ENCODE data around the gene SUPT20HL2. TPM values are rescaled to one million over a fixed set of nuclear protein-coding genes. Genes with fewer than 3 reads are reported as not detected.

Gene SUPT20HL2
- total and polyA plus RNA-seq, 2 donors (not counting 3 experiments of a cell fraction or from before 2014, with no cell fraction given) = not detected

- intact Hi-C loops (cut with micrococcal nuclease) (no loop called here), dilution Hi-C loops (cut with MboI; ENCODE audit: extremely low pct_ligation_motif_present, low sequenced_read_pairs) (no loop called here)
- Histone ChIP-seq H3K27ac (ENCODE audit: insufficient read depth, low read depth, low read length) (no peak overlapping the region), H3K36me3 (ENCODE audit: control insufficient read depth in 2 of 2, extremely low read depth in 1 of 2, insufficient read depth in 2 of 2, low read length in 2 of 2) (no peaks in the 10 kb centered on the region), H3K4me2 (ENCODE audit: insufficient read depth, low read length) (no peak overlapping the region), H3K27me3 (ENCODE audit: control insufficient read depth in 2 of 2, insufficient read depth in 2 of 2, low read length in 2 of 2) (peaks cover 0 to 2% of the 10 kb centered on the region in 2 experiments), H4K20me1 (replicated peaks; ENCODE audit: control insufficient read depth, extremely low read depth, insufficient read depth, low read length) (no peaks in the 10 kb centered on the region), H3K9me1 (replicated peaks; ENCODE audit: control insufficient read depth, extremely low read depth, insufficient read depth, low read length) (no peaks in the 10 kb centered on the region), H2AFZ (ENCODE audit: low read depth, low read length) (no peak overlapping the region), H3K4me1 (ENCODE audit: control insufficient read depth, extremely low read depth, insufficient read depth, low read length) (no peaks in the 10 kb centered on the region), H3K79me2 (ENCODE audit: control insufficient read depth, insufficient read depth, low read length) (no peaks in the 10 kb centered on the region), H3K9me3 (replicated peaks; ENCODE audit: control insufficient read depth, insufficient read depth, low read length) (no peaks in the 10 kb centered on the region), H3K4me3 (replicated peaks in 1 of 3; ENCODE audit: insufficient read depth in 1 of 3, low read depth in 1 of 3, low read length in 3 of 3) (no peak overlapping the region), H3K9ac (replicated peaks; ENCODE audit: extremely low read depth, insufficient read depth, low read length) (no peak overlapping the region)
- DNase-seq (ENCODE audit: low read depth, low spot score) (no peak), FAIRE-seq (no peak)
- ChIA-PET POLR2A (no interaction called here), CTCF (no interaction called here)
- no peak for TF ChIP-seq JUN (IDR thresholded peaks at IDR 0.05; ENCODE audit: borderline replicate concordance, insufficient read depth, insufficient read length, low read depth)
- no peak for TF ChIP-seq GATA2 (IDR thresholded peaks at IDR 0.05; ENCODE audit: insufficient read depth, insufficient read length, low read depth, low read length)
- no peak for TF ChIP-seq POLR2AphosphoS5 (IDR thresholded peaks at IDR 0.05; ENCODE audit: insufficient read depth, low read depth, low read length)
- TF ChIP-seq MYC (IDR thresholded peaks at IDR 0.05; ENCODE audit: low read depth, low read length) = no peak
- TF ChIP-seq EZH2 (IDR thresholded peaks at IDR 0.05; ENCODE audit: borderline replicate concordance, low read depth, low read length, severe bottlenecking) = no peak
- no peak for TF ChIP-seq CTCF (IDR thresholded peaks at IDR 0.05; ENCODE audit: extremely low read depth in 1 of 2, insufficient read depth in 1 of 2, low read depth in 1 of 2, low read length in 2 of 2)
- no peak for TF ChIP-seq MAX (IDR thresholded peaks at IDR 0.05; ENCODE audit: insufficient read depth, insufficient read length)
- TF ChIP-seq FOS (IDR thresholded peaks at IDR 0.05; ENCODE audit: borderline replicate concordance, insufficient read depth, low read length) = no peak
- no peak for TF ChIP-seq POLR2A (IDR thresholded peaks at IDR 0.05; ENCODE audit: low read depth, low read length)
- no TSS peak for BruUV-seq (replicated peaks)
Measured at GRCh38 chrX:24283127-24283794, 30.6 kb downstream of the SUPT20HL2 start.
